ENCODE measurements around the gene VEZF1.

GRCh38 chr17:57945996-57946797 lies 41.9 kb downstream of the VEZF1 start:
- TF ChIP-seq EZH2 (IDR thresholded peaks at IDR 0.05; ENCODE audit: borderline replicate concordance, insufficient read depth, low read depth, low read length, poor library complexity, severe bottlenecking) (no peak), CTCF (IDR thresholded peaks at IDR 0.05) (no peak)

Measured in B cell (primary cell).